Keratinocyte (primary cell): Measurements from ENCODE around the gene PLD5. TPM values are rescaled to one million over a fixed set of nuclear protein-coding genes. Genes with fewer than 3 reads are reported as not detected.

Source experiments
- DNase-seq: peaks from one replicate; pipeline ENCODE4 v3.0.0-alpha.2; 2011; ENCODE audit warnings: low read depth, missing footprints, low spot score
- FAIRE-seq: peaks from 2 replicates; lab custom pipeline; 2011; peaks lifted over from hg19 to GRCh38; lab: Jason Lieb, UNC
- H2AFZ ChIP-seq: 2 replicates; pipeline ENCODE4 v1.6.0; 2012; ENCODE audit warnings: low read length, control low read depth, inconsistent platforms; ENCODE audit not compliant: control insufficient read depth
- H3K27ac ChIP-seq: 2 replicates; pipeline ENCODE4 v1.5.1; 2011; ENCODE audit warnings: low read length; ENCODE audit not compliant: control insufficient read depth, insufficient read depth
- H3K27me3 ChIP-seq: 3 replicates; pipeline ENCODE4 v1.6.0; 2011; ENCODE audit warnings: low read length; ENCODE audit not compliant: control insufficient read depth, insufficient read depth; ENCODE audit errors: extremely low read depth
- H3K36me3 ChIP-seq, 2 experiments: 2 replicates in 1 of 2; 3 replicates in 1 of 2; pipeline ENCODE4 v1.5.1; 2011; ENCODE audit warnings: low read length in 2 of 2, mild to moderate bottlenecking in 1 of 2; ENCODE audit not compliant: control insufficient read depth in 2 of 2, insufficient read depth in 2 of 2; ENCODE audit errors: extremely low read depth in 1 of 2
- H3K4me1 ChIP-seq: 3 replicates; pipeline ENCODE4 v1.5.1; 2011; ENCODE audit warnings: low read length; ENCODE audit not compliant: control insufficient read depth, insufficient read depth; ENCODE audit errors: extremely low read depth
- H3K4me2 ChIP-seq: 3 replicates; pipeline ENCODE4 v1.6.0; 2011; ENCODE audit warnings: low read depth, low read length; ENCODE audit not compliant: control insufficient read depth, insufficient read depth; ENCODE audit errors: extremely low read depth
- H3K4me3 ChIP-seq, 3 experiments: fragments of 200-600 bp in 1 of 3; sonication (generic) in 1 of 3; 2 replicates in 2 of 3; 3 replicates in 1 of 3; pipeline ENCODE4 v1.5.1; 2011 to 2016; ENCODE audit warnings: low read length in 3 of 3, mild to moderate bottlenecking in 3 of 3, control low read depth in 2 of 3, inconsistent platforms in 1 of 3, low read depth in 1 of 3, mixed read lengths in 1 of 3, mixed run types in 1 of 3, moderate library complexity in 1 of 3; ENCODE audit not compliant: control insufficient read depth in 2 of 3, insufficient read depth in 2 of 3; ENCODE audit errors: extremely low read depth in 1 of 3
- H3K79me2 ChIP-seq: 2 replicates; pipeline ENCODE4 v1.6.0; 2012; ENCODE audit warnings: low read length; ENCODE audit not compliant: control insufficient read depth, insufficient read depth
- H3K9ac ChIP-seq: 3 replicates; pipeline ENCODE4 v1.6.0; 2011; ENCODE audit warnings: low read length; ENCODE audit not compliant: control insufficient read depth, insufficient read depth; ENCODE audit errors: extremely low read depth
- H3K9me1 ChIP-seq: 3 replicates; pipeline ENCODE4 v1.6.0; 2011; ENCODE audit warnings: low read length; ENCODE audit not compliant: control insufficient read depth, insufficient read depth; ENCODE audit errors: extremely low read depth
- H3K9me3 ChIP-seq: 2 replicates; pipeline ENCODE4 v1.5.1; 2012; ENCODE audit warnings: low read depth, low read length; ENCODE audit not compliant: control insufficient read depth
- H4K20me1 ChIP-seq: 3 replicates; pipeline ENCODE4 v1.6.0; 2011; ENCODE audit warnings: low read length; ENCODE audit not compliant: control insufficient read depth, insufficient read depth; ENCODE audit errors: extremely low read depth
- CTCF ChIP-seq, 3 experiments: IDR thresholded peaks in 1 of 3; conservative IDR thresholded peaks in 1 of 3; optimal IDR thresholded peaks in 1 of 3; 2 replicates in 2 of 3; 3 replicates in 1 of 3; pipeline versions ENCODE3 to v1.5.1; 2011; ENCODE audit warnings: low read length in 3 of 3, mild to moderate bottlenecking in 3 of 3, moderate library complexity in 2 of 3, control low read depth in 1 of 3, inconsistent platforms in 1 of 3; ENCODE audit not compliant: insufficient read depth in 2 of 3; ENCODE audit errors: extremely low read depth in 1 of 3
- EZH2 ChIP-seq: IDR thresholded peaks from one replicate; pipeline ENCODE4 v1.6.1; 2012; ENCODE audit warnings: inconsistent platforms, mild to moderate bottlenecking, low read length, moderate library complexity
- dilution Hi-C: fragments of 300-500 bp; cut with MboI; formaldehyde crosslinking; loops from one replicate; pipeline ENCODE4 v1.7.0; 2020; ENCODE audit warnings: low sequenced_read_pairs; ENCODE audit not compliant: extremely low pct_ligation_motif_present
- polyA plus RNA-seq, 5 experiments: library from polyadenylated mRNA; depleted of rRNA in 3 of 5; stranded (reverse) in 3 of 5; stranded (forward) in 1 of 5; unstranded in 1 of 5; fragments of >200 nt; gene quantifications; 1 replicate in 1 of 5; 2 replicates in 3 of 5; 3 replicates in 1 of 5; pipeline versions ENCODE4 v1.2.1 to v1.2.3, GENCODE V29; 2011 to 2012; ENCODE audit warnings: missing spikeins in 2 of 5, low read depth in 1 of 5, low replicate concordance in 1 of 5

The PLD5 gene
- polyA plus RNA-seq, 1 donor (not counting 4 experiments of a cell fraction or from before 2014, with no cell fraction given) = 7.2 TPM

- dilution Hi-C loops = no loop called here
- Histone ChIP-seq H3K4me1 (no peaks in the 10 kb centered on the region), H3K27ac (no peak overlapping the region), H3K4me2 (no peak overlapping the region), H3K9me1 (no peaks in the 10 kb centered on the region), H3K79me2 (peaks cover 7% of the 10 kb centered on the region), H3K4me3 (no peak overlapping the region), H3K9me3 (no peaks in the 10 kb centered on the region), H3K27me3 (no peaks in the 10 kb centered on the region), H3K36me3 (peaks cover 0 to 5% of the 10 kb centered on the region in 2 experiments), H3K9ac (no peak overlapping the region), H2AFZ (no peak overlapping the region), H4K20me1 (no peaks in the 10 kb centered on the region)
- no peak for DNase-seq
- TF ChIP-seq CTCF (optimal IDR thresholded peaks at IDR 0.05 in 1 of 3, IDR thresholded peaks at IDR 0.05 in 1 of 3, conservative IDR thresholded peaks at IDR 0.05 in 1 of 3; ENCODE audit: extremely low read depth in 1 of 3, insufficient read depth in 2 of 3, low read length in 3 of 3) (no peak), EZH2 (no peak)
- FAIRE-seq = no peak
These were observed 35.0 kb downstream of the PLD5 start for GRCh38 chr1:242489545-242489944.

GRCh38 chr1:242477944-242478343 lies 46.6 kb downstream of the PLD5 start:
- Histone ChIP-seq H3K36me3 (peaks cover 0 to 2% of the 10 kb centered on the region in 2 experiments), H3K27me3 (no peaks in the 10 kb centered on the region), H3K79me2 (no peaks in the 10 kb centered on the region), H3K4me3 (no peak overlapping the region), H3K4me1 (no peaks in the 10 kb centered on the region), H3K27ac (no peak overlapping the region), H3K9me1 (no peaks in the 10 kb centered on the region), H2AFZ (no peak overlapping the region), H3K9me3 (no peaks in the 10 kb centered on the region), H3K4me2 (no peak overlapping the region), H4K20me1 (no peaks in the 10 kb centered on the region), H3K9ac (no peak overlapping the region)
- FAIRE-seq (no peak), DNase-seq (no peak)
- dilution Hi-C loops = no loop called here
- TF ChIP-seq CTCF (optimal IDR thresholded peaks at IDR 0.05 in 1 of 3, IDR thresholded peaks at IDR 0.05 in 1 of 3, conservative IDR thresholded peaks at IDR 0.05 in 1 of 3; ENCODE audit: extremely low read depth in 1 of 3, insufficient read depth in 2 of 3, low read length in 3 of 3) = no peak
